Lung (tissue), 12 donors: ENCODE data around the gene CPT1A. TPM values are rescaled to one million over a fixed set of nuclear protein-coding genes. Genes with fewer than 3 reads are reported as not detected.

Source experiments
- ATAC-seq: fragments of 200-7000 bp; cut with Tn5 transposase; one replicate; pipeline ENCODE4 v1.9.1; 2020; ENCODE audit warnings: moderate number of reproducible peaks; ENCODE audit not compliant: insufficient read depth, low FRiP score
- DNase-seq, 3 donors: peaks; one replicate each; pipeline ENCODE4 v3.0.0-alpha.2; 2013 to 2017
- H3K27ac ChIP-seq, 2 donors: one replicate each; pipeline ENCODE4 v1.5.1; 2013; ENCODE audit warnings: mild to moderate bottlenecking in 2 of 2, moderate library complexity in 2 of 2, control low read depth in 1 of 2, inconsistent platforms in 1 of 2, low read depth in 1 of 2, low read length in 1 of 2
- H3K27me3 ChIP-seq, 3 donors: one replicate each; pipeline ENCODE4 v1.5.1; 2013; ENCODE audit warnings: low read length in 2 of 3; ENCODE audit not compliant: control insufficient read depth in 3 of 3, insufficient read depth in 3 of 3
- H3K36me3 ChIP-seq, 4 donors: one replicate each; pipeline ENCODE4 v1.5.1; 2013; ENCODE audit warnings: low read length in 4 of 4, mild to moderate bottlenecking in 1 of 4, moderate library complexity in 1 of 4; ENCODE audit not compliant: control insufficient read depth in 4 of 4, insufficient read depth in 4 of 4
- H3K4me1 ChIP-seq, 5 donors: one replicate each; pipeline ENCODE4 v1.5.1; 2013; ENCODE audit warnings: low read length in 5 of 5, mild to moderate bottlenecking in 2 of 5, moderate library complexity in 1 of 5; ENCODE audit not compliant: control insufficient read depth in 5 of 5, insufficient read depth in 5 of 5
- H3K4me3 ChIP-seq: one replicate; pipeline ENCODE4 v1.5.1; 2013; ENCODE audit warnings: mild to moderate bottlenecking, control low read depth, moderate library complexity
- H3K9ac ChIP-seq, 2 donors: one replicate each; pipeline ENCODE4 v1.5.1; 2013; ENCODE audit warnings: low read length in 2 of 2, control low read depth in 1 of 2; ENCODE audit not compliant: insufficient read depth in 1 of 2
- H3K9me3 ChIP-seq, 4 donors: one replicate each; pipeline ENCODE4 v1.5.1; 2013; ENCODE audit warnings: low read length in 3 of 4, mild to moderate bottlenecking in 1 of 4, moderate library complexity in 1 of 4; ENCODE audit not compliant: control insufficient read depth in 4 of 4, insufficient read depth in 3 of 4
- WGBS, 2 donors: extraction: QIAGEN DNeasy Blood & Tissue Kit; methylation state at CpG; one replicate each; pipeline ENCODE4 v1.1.7; 2013; 5-methylcytosine and 5-hydroxymethylcytosine counted together
- polyA plus RNA-seq, 2 donors: library from polyadenylated mRNA; stranded (reverse); fragments of 200-250 nt; gene quantifications; one replicate each; pipeline ENCODE4 v1.2.1, GENCODE V29; 2013
- total RNA-seq, 2 donors: library from RNA; depleted of rRNA in 1 of 2; stranded (reverse); fragments of >200 nt in 1 of 2; gene quantifications; one replicate each; pipeline ENCODE4 v1.2.1, GENCODE V29; 2014 to 2021
- TF ChIP-seq, protein P1 (sequence below): IDR thresholded peaks from 2 replicates; pipeline ENCODE4 v1.5.1; 2012; ENCODE audit warnings: mild to moderate bottlenecking; ENCODE audit errors: control extremely low read depth, extremely low read depth
- donor health status: control.
- donor health status: control.
- donor health status: Bipolar disorder and iron deficiency.
- donor health status: healthy.
- donor health status: DM: yes; HTN: yes; CAD: no.

The CPT1A gene
- total and polyA plus RNA-seq, 4 donors = 17.0 to 51.7 (median 18.4) TPM

DNA sequence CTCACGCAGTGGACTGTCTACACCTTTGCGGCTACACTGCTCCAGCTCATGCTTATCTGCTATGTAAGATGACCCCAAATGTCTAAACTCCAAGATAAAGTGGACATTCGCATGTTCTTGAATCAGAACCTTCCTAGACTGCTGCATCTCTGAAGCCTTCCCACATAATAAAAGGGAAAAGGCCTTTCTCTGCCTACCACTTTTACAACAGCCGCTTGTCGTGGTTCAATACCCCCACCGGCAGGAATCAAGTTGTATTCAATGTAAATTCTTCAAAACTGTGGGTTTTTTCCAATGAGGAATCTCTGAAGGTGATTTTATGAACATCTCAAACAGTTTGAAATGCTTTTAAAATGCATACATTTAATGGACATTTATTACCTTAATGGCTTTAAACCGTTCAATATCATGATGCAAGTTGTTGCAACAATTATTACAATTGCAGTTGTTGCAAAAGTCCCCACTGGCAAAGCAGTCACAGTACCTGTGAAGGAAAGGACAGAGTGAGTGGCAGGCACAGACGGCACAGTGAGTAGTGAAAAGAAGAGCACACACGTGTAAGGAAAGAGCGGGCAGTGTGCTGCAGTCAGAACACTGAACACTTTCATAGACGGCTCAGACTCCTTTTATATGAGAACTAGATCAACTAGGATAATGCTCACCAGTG lies 126.1 kb downstream of the CPT1A start:
- H3K4me3 ChIP-seq = no peak overlapping the region
- no peaks in the 10 kb centered on the region for H3K36me3 ChIP-seq
- H3K9ac ChIP-seq = no peak overlapping the region
- WGBS, 2 donors = 76 to 89% methylated on average over 11 of the region's 11 CpGs
- peaks cover 0 to 6% (median 0%) of the 10 kb centered on the region in 5 donors for H3K4me1 ChIP-seq
- TF ChIP-seq, protein P1, sequence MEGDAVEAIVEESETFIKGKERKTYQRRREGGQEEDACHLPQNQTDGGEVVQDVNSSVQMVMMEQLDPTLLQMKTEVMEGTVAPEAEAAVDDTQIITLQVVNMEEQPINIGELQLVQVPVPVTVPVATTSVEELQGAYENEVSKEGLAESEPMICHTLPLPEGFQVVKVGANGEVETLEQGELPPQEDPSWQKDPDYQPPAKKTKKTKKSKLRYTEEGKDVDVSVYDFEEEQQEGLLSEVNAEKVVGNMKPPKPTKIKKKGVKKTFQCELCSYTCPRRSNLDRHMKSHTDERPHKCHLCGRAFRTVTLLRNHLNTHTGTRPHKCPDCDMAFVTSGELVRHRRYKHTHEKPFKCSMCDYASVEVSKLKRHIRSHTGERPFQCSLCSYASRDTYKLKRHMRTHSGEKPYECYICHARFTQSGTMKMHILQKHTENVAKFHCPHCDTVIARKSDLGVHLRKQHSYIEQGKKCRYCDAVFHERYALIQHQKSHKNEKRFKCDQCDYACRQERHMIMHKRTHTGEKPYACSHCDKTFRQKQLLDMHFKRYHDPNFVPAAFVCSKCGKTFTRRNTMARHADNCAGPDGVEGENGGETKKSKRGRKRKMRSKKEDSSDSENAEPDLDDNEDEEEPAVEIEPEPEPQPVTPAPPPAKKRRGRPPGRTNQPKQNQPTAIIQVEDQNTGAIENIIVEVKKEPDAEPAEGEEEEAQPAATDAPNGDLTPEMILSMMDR = no peak
- no peaks in the 10 kb centered on the region for H3K27me3 ChIP-seq
- H3K27ac ChIP-seq = no peak overlapping the region
- ATAC-seq (no peak), DNase-seq (no peak)
- peaks cover 0 to 2% (median 0%) of the 10 kb centered on the region in 4 donors for H3K9me3 ChIP-seq

DNA sequence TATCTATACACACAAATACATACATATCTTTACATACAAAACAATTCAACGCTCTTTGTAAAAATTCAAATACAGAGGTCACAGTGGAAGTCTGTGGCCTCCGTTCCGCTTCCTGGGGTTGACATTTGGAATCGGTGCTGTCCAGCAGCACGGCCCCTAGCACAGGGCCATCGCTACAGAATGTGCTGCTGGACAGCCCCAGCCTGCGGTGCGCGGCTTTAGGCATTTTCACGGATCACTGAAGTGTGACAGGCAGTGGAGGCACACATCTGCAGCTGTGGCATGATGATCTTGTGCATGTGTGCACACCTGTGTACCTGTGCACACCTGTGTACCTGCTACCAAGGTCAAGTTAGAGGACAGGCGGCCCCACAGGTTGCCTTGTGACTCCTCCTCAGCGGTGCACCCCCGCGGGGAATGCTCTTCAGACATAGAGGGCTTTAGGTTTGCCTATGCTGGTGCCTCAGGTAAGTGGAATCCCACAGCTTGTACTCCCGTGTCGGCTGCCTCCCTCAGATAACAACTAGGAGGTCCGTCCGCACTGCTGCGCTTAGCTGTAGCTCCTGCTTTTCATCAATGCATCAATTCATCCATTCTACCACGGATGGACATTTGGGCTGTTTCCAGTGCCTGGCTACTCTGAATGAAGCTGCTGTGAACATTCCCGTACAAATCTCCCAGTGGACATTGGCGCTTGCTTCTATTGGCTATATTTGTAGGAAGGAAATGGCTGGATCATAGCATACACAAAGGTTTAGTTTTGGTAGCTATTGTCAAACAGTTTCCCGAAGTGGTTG lies 127.5 kb downstream of the CPT1A start:
- H3K4me1 ChIP-seq = peaks cover 0 to 6% (median 0%) of the 10 kb centered on the region in 5 donors
- TF ChIP-seq, protein P1 = no peak
- peaks cover 0 to 2% (median 0%) of the 10 kb centered on the region in 4 donors for H3K9me3 ChIP-seq
- H3K27ac ChIP-seq = no peak overlapping the region
- WGBS, 2 donors = 80 to 89% methylated on average over 23 of the region's 23 CpGs
- no peak overlapping the region for H3K9ac ChIP-seq
- no peak for ATAC-seq
- H3K36me3 ChIP-seq = no peaks in the 10 kb centered on the region
- no peaks in the 10 kb centered on the region for H3K27me3 ChIP-seq
- DNase-seq = peak in 1 of 3 donors; percentile 4
- no peak overlapping the region for H3K4me3 ChIP-seq

DNA sequence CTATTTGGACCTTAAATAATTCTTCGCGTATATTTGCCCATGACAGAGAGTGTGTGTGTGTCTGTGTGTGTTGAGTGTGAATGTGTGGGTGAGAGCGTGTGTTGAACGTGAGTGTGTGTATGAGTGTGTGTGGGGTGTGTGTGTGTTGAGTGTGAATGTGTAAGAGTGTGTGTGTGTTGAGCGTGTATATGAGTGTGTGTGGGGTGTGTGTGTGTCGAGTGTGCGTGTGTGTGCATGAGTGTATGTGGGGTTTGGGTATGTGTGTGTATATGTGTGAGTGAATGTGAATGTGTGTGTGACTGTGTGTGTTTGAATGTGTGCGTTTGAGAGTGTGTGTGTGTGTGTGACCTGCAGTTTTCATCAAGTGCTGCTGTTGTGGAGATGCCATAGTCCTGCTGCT lies 130.6 kb downstream of the CPT1A start:
- DNase-seq = no peak
- H3K4me1 ChIP-seq = peaks cover 0 to 6% (median 0%) of the 10 kb centered on the region in 5 donors
- H3K27me3 ChIP-seq = no peaks in the 10 kb centered on the region

More for the DNA sequence above, 130.6 kb downstream of the CPT1A start:
- 94 to 96% methylated on average over 8 of the region's 8 CpGs for WGBS, 2 donors
- Histone ChIP-seq H3K27ac (no peak overlapping the region), H3K4me3 (no peak overlapping the region), H3K9ac (no peak overlapping the region), H3K36me3 (no peaks in the 10 kb centered on the region), H3K9me3 (no peaks in the 10 kb centered on the region)
- TF ChIP-seq, protein P1 = no peak
- no peak for ATAC-seq
